NCI-H748 treated with DMSO at 0.1 percent for 48 hours (cell line): Measurements from ENCODE around the gene MYF6.
"Not testable (repeated sequence)": the region's sequence is repeated elsewhere in the genome, so short reads cannot be mapped to it uniquely, and the experiment has no call there.

Experiments
- DNase-seq: peaks from one replicate; lab custom pipeline; 2025; lab: John Stamatoyannopoulos, UW

The MYF6 gene

GRCh38 chr12:80707126-80707829 is at the start of gene MYF6:
Gene MYF6, plus strand, starts transcription at chr12:80707634. Its CDS starts 86 bp downstream, at chr12:80707720.
- DNase-seq, result no peak

GRCh38 chr12:80659512-80660063 is 47.8 kb upstream of the MYF6 start:
- no peak for DNase-seq

GRCh38 chr12:80662586-80662985 is 44.8 kb upstream of the MYF6 start:
- no peak for DNase-seq

- no peak for DNase-seq
Observed at GRCh38 chr12:80670214-80670613, 37.2 kb upstream of the MYF6 start.

- not testable (repeated sequence) for DNase-seq
Observed at GRCh38 chr12:80676042-80676636, 31.3 kb upstream of the MYF6 start.

GRCh38 chr12:80676856-80677255 is 30.6 kb upstream of the MYF6 start:
- DNase-seq, result no peak

GRCh38 chr12:80677994-80678393 is 29.4 kb upstream of the MYF6 start:
- no peak for DNase-seq

- DNase-seq, result no peak
Observed at GRCh38 chr12:80679346-80680131, 27.9 kb upstream of the MYF6 start.

GRCh38 chr12:80681287-80681686 is 26.1 kb upstream of the MYF6 start:
- DNase-seq, result no peak

- DNase-seq, result no peak
Observed at GRCh38 chr12:80681786-80682185, 25.6 kb upstream of the MYF6 start.

- DNase-seq, result peak; percentile 97
Observed at GRCh38 chr12:80684077-80684495, 23.3 kb upstream of the MYF6 start.

GRCh38 chr12:80690090-80690489 is 17.3 kb upstream of the MYF6 start:
- DNase-seq, result no peak

- no peak for DNase-seq
Observed at GRCh38 chr12:80690513-80690912, 16.9 kb upstream of the MYF6 start.

- no peak for DNase-seq
Observed at GRCh38 chr12:80692114-80692513, 15.3 kb upstream of the MYF6 start.

- no peak for DNase-seq
Observed at GRCh38 chr12:80697270-80697887, 10.1 kb upstream of the MYF6 start.

- no peak for DNase-seq
Observed at GRCh38 chr12:80698256-80698655, 9.2 kb upstream of the MYF6 start.

- no peak for DNase-seq
Observed at GRCh38 chr12:80698847-80699542, 8.4 kb upstream of the MYF6 start.

- DNase-seq, result no peak
Observed at GRCh38 chr12:80700327-80700726, 7.1 kb upstream of the MYF6 start.

- DNase-seq, result no peak
Observed at GRCh38 chr12:80701388-80701787, 6.0 kb upstream of the MYF6 start.

GRCh38 chr12:80702889-80703805 is 4.3 kb upstream of the MYF6 start:
- DNase-seq, result no peak

GRCh38 chr12:80704420-80704819 is 3.0 kb upstream of the MYF6 start:
- DNase-seq, result no peak
